Hippocampal formation (tissue), 2 donors: ENCODE data around the gene MZF1.
"Not testable (repeated sequence)": the region's sequence is repeated elsewhere in the genome, so short reads cannot be mapped to it uniquely, and the experiment has no call there.

Experiments
- DNase-seq, 2 donors: peaks; one replicate each; lab custom pipeline; 2025; lab: John Stamatoyannopoulos, UW

Gene MZF1

DNA sequence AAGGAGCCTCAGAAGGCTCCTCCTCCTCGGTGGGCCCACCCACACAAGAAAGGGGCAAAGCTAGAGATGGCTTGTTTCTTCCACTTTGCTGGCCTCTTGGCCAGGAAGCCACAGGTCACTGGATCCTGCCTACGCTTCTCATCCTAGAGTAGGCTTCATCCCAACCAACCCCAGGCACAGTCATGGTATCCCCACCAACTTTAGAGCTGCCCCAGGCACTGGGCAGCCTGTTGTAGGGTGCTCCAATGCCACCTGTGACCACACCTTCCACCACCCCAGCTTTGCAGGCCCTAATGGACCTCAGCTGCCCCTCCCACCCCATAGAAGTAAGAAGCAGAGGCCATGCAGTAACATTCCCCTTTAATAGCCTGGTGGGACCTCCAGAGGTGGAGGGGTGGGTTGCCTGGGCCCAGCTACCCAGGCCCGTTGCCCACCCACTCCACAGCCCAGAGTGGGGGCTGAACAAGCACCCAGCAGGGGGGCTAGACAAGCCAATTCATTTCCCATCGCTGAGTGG is 17.7 kb downstream of the MZF1 start:
- no peak for DNase-seq

DNA sequence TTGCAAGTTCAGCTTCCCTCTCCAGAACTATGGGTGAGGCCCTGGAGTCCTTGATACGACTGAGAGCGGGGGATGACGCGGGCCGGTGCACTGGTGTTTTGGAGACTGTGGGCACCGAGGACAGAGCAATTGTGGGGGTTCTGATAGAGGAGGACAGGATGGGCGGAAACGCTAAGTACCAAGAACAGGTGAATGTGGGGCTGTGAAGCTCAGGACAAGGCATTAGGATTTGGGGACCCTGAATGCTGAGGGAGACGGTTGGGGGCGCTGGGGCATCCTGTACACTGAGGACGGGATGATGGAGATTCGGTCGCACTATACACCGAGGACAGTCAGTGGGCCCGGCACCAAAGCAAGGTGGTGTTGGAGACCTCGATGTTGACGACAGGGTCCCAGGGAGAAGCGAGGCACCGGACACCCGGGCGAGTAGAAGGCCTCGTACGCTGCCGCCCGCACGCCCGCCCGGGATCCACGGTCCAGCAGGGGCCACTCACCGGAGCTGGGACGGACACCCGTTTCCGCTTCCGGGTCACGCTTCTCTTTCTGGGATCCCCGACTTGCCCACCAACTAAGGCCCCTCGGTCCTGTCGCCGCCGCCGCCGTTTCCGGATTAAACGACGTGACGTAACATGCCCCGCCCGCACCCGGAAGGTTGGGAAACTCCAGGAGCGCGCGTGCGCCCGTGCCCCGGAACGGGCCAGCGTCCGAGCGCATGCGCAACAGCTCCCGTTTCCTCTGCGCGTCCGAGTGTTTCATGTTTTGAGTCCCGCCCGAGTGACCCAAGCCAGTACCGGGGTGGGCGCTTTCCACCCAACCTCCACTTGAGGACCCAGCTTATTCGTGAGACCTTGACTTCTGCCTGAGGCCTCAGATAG is 18.4 kb downstream of the MZF1 start, which contains the start of gene CHMP2A:
TSS of gene CHMP2A (minus strand) at position 612 of the 875 bp plus-strand sequence. CDS start 893 bp downstream, outside the sequence.
- DNase-seq = no peak

- DNase-seq = no peak
These were observed 19.2 kb downstream of the MZF1 start for GRCh38 chr19:58553799-58554493.

DNA sequence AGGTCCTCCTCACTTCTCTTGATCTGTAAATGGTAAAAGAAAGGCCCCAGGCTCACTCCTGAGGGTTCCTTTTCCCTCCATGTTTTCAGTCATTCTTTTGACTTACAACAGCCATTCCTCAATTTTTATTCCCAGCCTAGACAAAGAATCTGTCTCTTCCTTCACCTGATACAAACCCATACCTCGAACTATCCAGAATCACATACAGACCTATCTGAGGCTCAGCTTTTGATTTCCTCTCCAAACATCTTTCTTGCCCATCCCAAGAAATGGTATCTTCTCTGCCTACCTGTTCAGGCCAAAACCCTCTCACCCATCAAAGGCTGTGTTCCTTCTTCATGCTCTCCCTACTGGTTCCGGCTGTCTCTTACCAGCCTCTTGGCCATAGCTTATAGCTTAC is 20.5 kb downstream of the MZF1 start:
- DNase-seq = no peak

DNA sequence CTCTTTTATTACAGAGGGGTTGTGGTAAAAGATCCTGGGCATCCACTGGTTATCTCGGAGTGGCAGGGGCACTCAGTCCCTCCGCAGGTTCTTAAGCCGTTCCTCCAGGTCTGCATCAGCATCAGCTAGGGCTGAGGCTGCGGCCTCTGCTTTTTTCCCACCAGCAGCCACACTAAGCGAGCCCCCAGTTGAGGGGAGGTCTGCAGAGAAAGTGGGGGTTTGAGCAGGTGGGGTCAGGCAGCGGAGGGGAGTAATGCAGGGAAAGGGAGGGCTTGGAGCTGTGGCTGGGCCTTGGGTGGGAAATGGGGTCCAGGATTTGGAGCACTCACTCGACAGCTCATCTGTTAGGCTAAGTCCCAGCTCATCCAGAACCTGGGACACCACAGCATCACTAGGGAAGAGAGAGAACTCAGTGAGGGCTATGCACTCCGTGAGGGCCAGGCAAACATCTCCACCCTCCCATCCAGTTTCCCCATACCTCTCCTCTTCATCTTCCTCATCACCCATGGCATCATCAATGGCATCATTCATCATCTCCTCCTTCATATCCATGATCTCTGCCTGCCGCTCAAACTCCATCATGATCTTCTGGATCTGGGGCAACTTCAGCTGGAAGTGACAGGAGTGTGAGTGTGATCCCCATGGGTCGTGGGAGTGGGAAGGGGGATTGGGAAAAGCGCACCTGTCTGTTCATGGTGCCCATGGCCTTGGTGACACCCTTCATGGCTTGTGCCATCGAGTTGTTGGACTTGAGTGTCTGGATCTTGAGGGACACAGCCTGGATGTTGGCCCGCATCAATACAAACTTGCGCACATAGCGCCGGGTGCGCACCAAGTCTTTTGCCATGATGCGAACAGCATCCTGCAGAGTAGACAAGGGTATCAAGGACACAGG is 21.3 kb downstream of the MZF1 start:
- DNase-seq = no peak

DNA sequence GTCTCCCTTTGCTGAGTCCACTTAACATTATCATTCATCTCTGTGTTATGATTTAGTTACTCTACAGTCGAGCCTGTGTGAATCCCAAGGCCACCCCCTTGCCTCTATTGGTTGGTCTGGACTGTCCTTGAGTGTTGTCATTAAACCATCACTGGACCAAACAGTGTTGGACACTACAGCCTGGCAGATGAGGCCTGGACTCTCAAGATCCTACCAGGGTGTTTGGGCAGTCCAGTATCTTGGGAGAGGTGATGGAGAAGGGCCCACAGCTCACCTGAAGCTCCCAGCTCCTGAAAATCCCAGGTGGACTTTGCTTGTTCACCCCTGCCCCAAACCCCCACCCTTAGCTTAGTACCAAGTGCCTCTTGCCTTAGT is 22.0 kb downstream of the MZF1 start:
- DNase-seq = no peak

DNA sequence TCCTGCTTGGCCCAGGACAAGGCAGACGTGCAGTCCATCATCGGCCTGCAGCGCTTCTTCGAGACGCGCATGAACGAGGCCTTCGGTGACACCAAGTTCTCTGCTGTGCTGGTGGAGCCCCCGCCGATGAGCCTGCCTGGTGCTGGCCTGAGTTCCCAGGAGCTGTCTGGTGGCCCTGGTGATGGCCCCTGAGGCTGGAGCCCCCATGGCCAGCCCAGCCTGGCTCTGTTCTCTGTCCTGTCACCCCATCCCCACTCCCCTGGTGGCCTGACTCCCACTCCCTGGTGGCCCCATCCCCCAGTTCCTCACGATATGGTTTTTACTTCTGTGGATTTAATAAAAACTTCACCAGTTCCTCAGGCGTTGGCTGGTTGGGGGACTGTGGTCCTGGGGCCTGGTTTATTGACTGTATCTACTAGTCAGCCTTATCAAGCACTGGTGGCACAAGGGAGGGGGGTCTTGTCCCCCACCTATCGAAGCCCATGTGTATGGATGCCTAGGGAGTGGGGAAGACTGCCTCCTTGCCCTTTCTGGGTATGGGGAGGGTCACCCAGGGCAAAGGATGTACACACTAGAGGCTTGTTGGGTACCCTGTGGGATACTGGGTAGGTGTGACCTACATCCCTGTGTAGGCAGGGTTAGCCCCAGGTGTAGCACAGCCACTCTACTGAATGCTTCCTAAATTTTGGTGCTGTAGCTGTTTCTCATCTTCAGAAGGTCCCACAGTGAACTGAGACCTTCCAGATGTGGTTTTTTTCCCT is 22.6 kb downstream of the MZF1 start:
- no peak for DNase-seq

DNA sequence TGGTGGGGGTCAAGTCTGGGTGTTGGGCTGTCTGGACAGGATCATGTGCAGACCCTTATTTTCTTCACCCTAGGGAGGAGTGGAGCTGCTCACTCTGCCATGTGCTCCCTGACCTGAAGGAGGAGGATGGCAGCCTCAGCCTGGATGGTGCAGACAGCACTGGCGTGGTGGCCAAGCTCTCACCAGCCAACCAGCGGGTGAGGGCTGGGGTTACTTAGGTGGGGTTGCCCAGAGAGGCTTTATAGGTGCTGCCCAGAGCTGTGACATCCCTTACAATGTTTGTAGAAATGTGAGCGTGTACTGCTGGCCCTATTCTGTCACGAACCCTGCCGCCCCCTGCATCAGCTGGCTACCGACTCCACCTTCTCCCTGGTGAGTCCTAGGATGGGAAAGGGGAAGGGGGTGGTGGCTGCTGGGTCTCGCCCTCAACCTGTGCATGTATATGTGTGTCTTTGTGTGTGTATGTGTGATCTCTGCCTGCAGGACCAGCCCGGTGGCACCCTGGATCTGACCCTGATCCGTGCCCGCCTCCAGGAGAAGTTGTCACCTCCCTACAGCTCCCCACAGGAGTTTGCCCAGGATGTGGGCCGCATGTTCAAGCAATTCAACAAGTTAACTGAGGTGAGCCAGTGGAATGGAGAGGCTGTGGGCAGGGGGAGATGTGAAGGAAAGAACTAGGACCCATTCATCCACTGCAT is 23.3 kb downstream of the MZF1 start:
- DNase-seq = no peak

DNA sequence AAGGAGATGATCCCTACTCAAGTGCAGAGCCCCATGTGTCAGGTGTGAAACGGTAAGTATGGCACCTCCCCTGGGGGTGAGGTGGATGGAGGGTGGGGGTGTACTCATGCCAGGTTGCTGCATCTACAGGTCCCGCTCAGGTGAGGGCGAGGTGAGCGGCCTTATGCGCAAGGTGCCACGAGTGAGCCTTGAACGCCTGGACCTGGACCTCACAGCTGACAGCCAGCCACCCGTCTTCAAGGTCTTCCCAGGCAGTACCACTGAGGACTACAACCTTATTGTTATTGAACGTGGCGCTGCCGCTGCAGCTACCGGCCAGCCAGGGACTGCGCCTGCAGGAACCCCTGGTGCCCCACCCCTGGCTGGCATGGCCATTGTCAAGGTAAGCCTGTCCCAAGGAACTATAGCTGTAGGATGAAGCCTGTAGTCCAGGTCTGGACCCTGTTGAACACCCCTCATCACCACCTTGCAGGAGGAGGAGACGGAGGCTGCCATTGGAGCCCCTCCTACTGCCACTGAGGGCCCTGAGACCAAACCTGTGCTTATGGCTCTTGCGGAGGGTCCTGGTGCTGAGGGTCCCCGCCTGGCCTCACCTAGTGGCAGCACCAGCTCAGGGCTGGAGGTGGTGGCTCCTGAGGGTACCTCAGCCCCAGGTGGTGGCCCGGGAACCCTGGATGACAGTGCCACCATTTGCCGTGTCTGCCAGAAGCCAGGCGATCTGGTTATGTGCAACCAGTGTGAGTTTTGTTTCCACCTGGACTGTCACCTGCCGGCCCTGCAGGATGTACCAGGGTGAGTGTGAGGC is 24.1 kb downstream of the MZF1 start:
- no peak for DNase-seq

- DNase-seq = no peak
These were observed 25.5 kb downstream of the MZF1 start for GRCh38 chr19:58547323-58548312.

DNA sequence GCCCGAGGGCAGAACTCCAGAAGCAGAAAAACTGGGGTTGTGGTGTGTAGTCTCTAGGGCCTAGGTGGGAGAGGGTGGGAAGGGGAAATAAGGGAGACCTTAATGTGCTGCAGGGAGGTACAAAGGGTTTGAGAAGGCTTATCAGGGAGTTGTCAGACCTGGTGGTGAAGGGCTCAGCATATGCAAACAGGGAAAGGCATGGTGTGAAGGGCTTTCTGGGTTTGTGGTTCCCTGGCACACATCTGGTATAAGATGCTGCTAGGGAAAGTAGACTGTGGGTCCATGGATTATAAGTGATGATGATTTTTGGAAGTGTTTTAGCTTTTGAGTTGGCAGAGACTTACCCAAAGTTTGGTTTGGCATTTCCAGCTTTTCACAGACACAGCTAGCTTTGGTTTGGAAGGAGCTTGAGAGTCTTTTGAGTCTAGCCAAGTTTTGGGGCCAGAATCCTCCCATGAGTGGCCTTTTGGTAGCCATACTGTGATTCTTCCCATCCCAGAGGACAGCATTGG is 27.1 kb downstream of the MZF1 start:
- no peak for DNase-seq

DNA sequence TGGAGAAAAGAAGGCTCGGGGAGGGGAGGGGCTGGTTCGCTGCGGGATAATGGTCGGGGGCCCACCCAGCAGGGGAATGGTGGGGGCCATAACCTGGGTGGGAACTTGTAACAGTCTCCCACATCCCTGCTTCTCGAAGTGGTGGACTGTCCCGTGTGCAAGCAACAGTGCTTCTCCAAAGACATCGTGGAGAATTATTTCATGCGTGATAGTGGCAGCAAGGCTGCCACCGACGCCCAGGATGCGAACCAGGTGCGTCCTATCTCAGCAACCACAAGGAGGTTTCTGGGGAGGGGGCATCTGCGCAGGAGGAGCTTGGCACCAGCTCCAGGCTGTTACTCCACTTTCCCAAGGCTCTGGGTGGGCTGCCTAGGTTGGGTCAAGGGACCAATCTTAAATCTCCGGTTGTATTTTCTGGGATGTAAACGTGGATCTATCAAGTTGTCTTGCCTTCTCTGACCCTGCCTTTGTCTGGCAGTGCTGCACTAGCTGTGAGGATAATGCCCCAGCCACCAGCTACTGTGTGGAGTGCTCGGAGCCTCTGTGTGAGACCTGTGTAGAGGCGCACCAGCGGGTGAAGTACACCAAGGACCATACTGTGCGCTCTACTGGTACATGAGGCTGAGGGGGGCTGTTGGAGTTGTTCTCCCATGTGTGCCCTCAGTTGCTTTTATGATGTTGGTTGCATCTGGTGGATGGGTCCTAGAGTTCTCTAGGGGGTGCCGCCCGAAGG is 27.7 kb downstream of the MZF1 start:
- DNase-seq = no peak

- no peak for DNase-seq
These were observed 28.4 kb downstream of the MZF1 start for GRCh38 chr19:58544591-58545285.

GRCh38 chr19:58543826-58544590 is 29.1 kb downstream of the MZF1 start, which contains the start of gene TRIM28:
TRIM28 (plus strand) TSS chr19:58544064; CDS start chr19:58544758, 694 bp downstream.
- DNase-seq = no peak

DNA sequence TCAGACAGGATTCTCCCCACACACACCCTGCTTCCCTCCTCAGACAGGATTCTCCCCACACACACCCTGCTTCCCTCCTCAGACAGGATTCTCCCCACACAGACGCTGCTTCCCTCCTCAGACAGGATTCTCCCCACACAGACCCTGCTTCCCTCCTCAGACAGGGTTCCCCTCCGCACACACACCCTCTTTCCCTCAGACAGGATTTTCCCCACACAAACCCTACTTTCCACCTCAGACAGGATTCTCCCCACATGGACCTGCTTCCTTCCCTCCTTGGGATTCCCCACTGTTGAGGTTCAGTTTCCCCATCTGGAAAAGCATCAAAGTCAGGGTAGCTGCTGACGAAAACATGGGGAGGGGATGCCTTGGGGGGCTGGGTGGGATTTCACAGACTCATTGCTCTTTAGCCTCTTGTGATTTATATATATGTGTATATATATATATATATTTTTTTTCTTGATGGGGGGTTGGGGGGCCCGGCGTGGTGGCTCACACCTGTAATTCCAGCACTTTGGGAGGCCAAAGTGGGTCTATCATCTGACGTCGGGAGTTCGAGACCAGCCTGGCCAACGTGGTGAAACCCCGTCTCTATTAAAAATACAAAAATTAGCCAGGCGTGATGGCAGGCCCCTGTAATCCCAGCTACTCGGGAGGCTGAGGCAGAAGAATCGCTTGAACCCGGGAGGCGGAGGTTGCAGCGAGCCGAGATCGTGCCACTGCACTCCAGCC is 30.3 kb downstream of the MZF1 start:
- DNase-seq = not testable (repeated sequence)
